EH (cell line): ENCODE data around the gene CAB39.

Source experiments
- DNase-seq: peaks from one replicate; pipeline ENCODE4 v3.0.0-alpha.2; 2015; ENCODE audit warnings: low read depth

Gene CAB39

GRCh38 chr2:230712443-230713330 lies at the start of gene CAB39:
CAB39 (plus strand) TSS chr2:230712842; CDS start chr2:230760002, 47,160 bp downstream.
- DNase-seq, result peak; percentile 87

GRCh38 chr2:230664128-230664527 lies 48.5 kb upstream of the CAB39 start:
- DNase-seq, result peak; percentile 48

DNA sequence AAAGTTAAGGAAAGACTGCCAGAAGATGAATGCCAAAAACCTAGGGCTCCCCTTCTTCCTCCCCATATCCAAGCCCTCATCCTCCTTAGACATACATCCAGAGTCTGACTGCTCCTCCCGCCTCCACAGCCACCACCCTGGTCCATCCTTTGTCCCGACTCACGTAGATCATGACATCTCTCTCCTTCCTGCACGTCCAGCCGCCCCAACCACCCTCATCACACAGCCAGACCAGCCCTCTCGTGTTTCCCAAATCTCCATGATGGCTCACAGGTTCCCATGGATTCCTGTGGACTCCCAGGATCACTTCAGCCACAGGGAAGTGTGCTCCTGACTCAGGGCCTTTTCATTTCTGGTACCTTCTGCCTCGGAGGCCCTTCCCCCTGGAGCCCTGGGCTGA lies 47.8 kb upstream of the CAB39 start:
- no peak for DNase-seq

DNA sequence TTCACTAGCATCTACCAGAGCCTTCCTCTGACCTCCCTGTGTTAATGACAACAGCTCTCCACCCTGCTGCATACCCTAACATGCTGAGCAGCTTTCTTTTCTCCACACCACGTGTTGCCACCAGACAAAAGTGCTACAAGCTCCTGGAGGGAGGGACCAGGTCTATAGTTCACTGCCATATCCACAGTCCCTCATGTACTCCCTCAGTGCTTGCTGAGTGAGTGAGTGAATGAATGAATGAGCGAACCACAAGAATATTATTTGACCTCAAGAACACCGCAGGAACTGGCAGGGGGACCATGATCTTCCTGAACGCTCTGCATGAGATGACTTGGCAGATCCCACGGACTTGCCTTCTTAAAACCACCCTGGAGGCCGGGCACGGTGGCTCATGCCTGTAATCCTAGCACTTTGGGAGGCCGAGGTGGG lies 47.4 kb upstream of the CAB39 start:
- DNase-seq, result no peak

DNA sequence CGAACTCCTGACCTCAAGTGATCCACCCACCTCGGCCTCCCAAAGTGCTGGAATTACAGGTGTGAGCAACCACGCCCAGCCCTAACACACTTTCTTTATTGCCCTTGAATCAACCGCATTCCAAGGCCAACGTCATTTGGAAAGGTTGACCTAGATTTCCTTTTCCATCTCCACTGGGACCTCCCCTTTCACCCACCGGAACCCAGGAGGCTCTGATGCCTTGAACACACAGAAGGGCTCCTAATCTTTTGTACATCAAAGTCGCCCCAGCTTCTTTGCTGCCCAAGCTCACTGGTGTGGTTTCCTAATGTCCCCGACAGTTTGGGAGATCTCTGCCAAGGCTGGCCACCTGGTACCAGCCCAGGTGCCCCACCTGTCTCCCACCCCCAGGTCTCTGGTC lies 46.2 kb upstream of the CAB39 start:
- DNase-seq, result no peak

GRCh38 chr2:230666885-230667712 lies 45.5 kb upstream of the CAB39 start:
- peak; percentile 74 for DNase-seq

DNA sequence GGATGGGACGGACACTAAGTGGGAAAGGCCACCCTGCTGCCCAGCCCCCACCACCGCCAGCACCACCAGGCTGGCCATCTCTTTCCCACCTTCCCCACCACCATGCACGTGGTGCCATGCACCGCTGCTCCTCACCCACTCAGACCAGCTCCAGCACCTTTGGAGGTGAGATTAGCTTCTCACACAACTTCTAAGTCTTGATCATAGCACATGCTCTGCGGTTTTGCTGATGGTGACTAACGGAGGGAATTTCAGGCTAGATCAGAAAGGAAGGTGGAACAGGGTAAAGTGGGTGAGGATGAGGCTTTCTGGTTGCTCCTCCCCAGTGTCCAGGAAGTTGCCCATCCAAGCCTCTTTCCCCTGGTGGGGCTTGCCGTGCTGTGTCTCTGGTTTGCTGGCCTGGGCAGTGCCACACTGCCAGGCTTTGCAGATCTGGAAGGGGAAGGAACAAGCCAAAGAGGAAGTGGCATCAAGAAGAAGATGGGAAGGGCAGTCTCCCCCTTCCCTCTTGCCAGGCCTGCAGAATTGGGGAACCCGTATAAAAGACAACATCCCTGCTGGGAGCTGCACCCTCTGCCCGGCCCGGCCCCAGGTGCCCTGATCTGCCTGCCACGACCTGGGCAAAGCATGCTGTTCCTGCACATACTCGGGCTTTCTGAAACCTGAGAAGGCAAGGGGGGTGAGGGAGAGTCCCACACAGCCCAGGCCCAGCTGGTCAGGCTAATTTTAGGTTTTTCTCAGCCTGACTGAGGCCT lies 44.3 kb upstream of the CAB39 start:
- peak; percentile 42 for DNase-seq

DNA sequence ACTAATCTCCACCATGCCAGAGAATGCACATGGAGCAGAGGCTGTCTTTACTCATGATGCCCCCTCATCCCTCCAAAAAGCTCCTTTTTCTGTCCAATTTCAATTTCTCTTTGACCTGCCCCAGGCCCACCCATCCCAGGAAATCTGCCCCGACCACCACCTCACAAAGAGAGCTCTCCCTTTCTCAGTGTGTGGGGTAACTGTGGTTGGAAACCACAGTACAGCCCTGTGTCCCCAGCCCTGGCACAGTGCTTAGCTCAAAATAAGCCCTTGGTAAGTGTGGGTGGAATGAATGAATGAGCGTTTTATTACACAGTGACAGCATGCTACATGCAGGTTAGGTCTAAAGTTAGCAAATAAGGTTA lies 43.7 kb upstream of the CAB39 start:
- no peak for DNase-seq

- no peak for DNase-seq
Measured at GRCh38 chr2:230669386-230669950, 43.2 kb upstream of the CAB39 start.

GRCh38 chr2:230671117-230671516 lies 41.5 kb upstream of the CAB39 start:
- peak; percentile 82 for DNase-seq

DNA sequence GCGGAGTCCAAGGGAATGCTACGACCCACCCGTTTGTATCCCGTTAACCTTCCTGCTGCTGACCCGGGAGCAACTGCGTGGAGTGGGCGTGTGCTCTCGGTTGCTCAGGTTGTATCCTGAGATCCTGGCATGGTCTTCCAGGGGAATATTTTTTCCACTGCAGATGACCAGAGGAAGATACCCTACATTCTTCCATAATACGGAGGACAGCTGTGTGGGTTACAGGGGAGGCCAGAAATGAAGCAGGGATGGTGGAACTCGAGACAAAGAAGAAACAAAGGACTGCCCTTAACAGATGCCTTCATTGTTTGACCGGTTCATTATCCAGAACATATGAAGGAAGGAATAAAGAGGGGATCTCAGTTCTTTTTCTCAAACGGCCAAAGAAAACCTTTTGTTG lies 39.8 kb upstream of the CAB39 start:
- DNase-seq, result no peak

DNA sequence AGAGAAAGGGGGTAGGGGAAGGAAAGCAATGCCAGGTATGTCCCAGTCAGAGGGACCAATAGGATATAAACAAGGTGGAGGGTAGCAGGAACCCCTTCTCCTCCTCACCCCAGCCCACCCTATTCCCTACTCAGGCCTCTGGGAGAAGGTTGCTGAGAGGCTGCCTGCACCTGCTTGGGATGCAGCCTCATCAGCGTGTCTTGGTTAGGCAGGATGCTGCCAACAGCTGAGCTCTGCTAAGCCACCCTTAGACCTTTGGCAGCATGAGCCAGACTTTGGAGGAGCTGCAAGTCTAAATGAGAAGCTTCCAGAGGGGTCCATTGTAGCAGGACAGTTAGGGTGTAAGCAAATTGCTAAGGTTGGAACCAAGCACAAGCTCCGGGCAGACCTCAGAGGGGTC lies 38.2 kb upstream of the CAB39 start:
- no peak for DNase-seq

DNA sequence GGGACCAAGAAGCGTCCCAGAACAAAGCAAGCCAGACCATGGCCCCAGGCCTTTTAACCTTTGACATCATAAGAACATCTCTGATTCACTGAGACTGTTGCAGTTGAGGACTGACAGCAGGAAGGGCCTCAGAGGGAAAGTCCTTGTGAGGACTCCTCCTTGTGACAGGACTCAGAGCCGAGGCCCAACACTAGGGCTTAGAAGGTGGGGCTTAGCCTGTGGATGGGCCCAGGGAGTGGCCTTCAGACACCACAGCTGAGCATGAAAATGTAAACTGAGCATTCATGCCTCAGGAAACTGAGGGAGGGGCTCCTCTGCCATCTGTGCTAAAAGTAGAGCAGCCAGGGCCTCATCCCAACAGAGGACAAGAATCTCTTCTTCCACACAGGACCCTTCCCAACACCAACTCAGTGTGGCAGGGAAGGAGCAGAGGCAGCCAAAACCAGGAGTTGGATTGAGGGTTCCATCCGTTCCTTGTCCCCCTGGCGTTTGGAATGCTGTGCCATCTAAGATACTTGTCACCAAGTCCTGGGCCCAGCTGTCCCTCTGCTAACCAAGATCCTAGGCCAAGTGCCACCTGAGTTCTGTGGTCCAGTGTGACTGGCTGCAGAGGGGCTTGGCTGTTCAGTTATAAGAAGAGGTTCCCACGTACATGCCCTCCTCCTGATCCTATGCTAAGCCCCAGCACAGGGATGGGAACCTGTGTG lies 37.5 kb upstream of the CAB39 start:
- DNase-seq, result no peak

DNA sequence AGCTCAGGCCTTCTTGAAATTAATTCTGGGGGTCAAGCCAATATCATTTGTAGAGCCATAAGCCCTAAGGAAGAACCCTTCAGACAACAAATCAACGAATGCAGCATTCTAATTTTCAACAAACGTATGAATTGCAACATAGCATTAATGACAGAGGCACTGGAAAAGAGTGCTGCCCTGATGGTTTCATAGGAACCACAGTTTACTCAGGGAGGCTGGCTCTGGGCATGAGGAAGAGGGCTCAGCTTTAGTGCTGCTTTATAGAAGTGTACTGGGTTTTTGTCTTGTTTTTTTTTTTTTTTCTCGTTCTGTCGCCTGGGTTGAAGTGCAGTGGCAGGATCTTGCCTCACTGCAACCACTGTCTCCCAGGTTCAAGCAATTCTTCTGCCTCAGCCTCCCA lies 36.1 kb upstream of the CAB39 start:
- no peak for DNase-seq

GRCh38 chr2:230677201-230677946 lies 35.3 kb upstream of the CAB39 start:
- DNase-seq, result peak; percentile 34

- DNase-seq, result no peak
Measured at GRCh38 chr2:230678018-230678417, 34.6 kb upstream of the CAB39 start.

DNA sequence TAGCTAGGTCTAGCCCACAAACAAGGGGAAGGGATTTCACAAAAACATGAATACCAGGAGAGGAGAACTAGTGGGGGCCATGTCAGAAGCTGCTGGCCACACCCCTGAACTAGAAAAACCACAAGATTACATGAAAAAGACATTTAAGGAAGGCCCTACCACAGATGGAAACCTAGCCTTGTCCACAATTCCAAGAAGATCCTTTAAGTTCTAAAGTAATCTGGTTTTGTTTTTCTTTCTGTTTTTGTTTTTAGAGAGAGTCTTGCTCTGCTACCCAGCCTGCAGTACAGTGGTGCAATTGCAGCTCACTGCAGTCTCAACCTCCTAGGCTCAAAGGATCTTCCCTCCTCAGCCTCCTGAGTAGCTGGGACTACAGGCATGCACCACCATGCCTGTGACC lies 34.2 kb upstream of the CAB39 start:
- DNase-seq, result no peak

- peak; percentile 87 for DNase-seq
Measured at GRCh38 chr2:230680463-230681170, 32.0 kb upstream of the CAB39 start.

GRCh38 chr2:230681171-230681545 lies 31.5 kb upstream of the CAB39 start:
- no peak for DNase-seq

GRCh38 chr2:230682546-230682945 lies 30.1 kb upstream of the CAB39 start:
- no peak for DNase-seq
